AG08396 (cell line): ENCODE data around the gene SNX17.

Source experiments
- DNase-seq: peaks from one replicate; pipeline ENCODE4 v3.0.0; 2012; ENCODE audit warnings: low spot score, mixed read lengths

Gene SNX17

GRCh38 chr2:27369471-27370025 is 868 bp upstream of the SNX17 start:
- peak; percentile 84 for DNase-seq

- DNase-seq: peak; percentile 28
Observed at GRCh38 chr2:27370816-27371620, 602 bp downstream of the SNX17 start.

DNA sequence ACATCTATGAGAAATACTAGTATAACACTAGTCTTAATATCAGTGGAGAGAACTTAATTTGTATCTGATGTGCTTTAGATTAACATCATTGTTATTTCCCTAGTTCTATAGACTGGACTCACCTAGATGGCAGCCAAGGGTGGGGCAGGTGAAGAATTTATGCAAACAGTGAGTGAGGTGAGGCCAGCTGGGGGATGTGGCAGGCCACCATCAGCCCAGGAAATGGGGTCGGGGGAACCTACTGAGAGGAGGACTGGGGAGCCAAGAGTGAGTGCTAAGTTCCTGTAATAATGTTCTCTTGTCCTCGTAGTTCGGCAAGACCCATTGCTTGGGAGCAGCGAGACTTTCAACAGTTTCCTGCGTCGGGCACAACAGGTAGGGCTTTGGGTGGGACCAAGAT is 2.5 kb downstream of the SNX17 start:
- DNase-seq: no peak

DNA sequence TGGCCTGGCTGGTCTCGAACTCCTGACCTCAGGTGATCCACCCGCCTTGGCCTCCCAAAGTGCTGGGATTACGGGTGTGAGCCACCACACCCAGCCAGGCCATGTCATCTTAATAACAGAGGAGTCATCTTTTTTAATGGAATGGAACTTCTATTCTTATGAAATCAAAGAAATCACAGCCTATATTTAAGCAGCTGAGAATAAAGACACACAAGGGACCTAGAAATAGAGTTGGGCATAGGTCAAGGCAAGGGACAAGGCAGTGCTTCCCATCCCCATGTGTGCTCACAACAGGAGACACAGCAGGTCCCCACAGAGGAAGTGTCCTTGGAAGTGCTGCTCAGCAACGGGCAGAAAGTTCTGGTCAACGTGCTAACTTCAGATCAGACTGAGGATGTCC is 3.2 kb downstream of the SNX17 start:
- DNase-seq: no peak

DNA sequence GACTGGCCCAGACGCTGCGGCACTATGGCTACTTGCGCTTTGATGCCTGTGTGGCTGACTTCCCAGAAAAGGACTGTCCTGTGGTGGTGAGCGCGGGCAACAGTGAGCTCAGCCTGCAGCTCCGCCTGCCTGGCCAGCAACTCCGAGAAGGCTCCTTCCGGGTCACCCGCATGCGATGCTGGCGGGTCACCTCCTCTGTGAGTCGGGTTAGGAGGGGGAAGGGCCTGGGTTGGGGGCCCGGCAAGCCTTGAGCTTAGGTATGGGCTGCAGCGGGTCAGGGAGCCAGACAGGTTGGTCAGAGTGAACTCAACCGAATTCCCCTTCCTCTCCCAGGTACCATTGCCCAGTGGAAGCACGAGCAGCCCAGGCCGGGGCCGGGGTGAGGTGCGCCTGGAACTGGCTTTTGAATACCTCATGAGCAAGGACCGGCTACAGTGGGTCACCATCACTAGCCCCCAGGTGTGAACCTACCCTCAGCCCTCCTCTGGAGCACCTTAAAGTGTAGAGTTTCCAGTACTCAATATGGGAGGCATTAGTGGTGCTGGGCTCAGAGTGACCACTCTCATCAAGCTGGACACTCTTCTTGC is 5.2 kb downstream of the SNX17 start:
- DNase-seq: no peak

DNA sequence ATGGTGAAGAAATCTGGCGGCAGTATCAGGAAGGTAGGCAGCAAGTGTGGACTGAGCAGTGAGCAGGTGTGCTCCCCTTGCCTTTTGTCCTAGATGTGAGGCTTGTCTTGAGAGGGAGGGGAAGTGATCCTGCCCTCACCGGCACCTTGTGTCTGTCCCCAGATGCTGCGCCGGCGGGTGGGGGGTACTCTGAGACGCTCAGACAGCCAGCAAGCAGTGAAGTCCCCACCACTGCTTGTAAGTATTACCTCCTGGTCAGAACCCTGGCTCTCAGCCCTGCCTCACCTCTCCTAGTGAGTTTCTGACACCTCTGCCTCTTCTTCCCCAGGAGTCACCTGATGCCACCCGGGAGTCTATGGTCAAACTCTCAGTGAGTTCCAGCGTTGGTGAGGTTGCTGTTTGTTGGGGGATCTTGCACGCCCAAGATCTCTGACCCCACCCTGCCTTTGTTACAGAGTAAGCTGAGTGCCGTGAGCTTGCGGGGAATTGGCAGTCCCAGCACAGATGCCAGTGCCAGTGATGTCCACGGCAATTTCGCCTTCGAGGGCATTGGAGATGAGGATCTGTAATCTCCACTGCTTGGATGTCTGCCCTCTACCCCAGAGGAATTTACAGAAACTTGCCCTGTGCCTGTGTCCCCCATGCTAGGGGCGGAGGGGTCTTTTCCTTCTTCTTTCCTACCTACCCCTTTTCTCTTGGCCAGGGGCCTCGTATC is 5.9 kb downstream of the SNX17 start:
- no peak for DNase-seq

DNA sequence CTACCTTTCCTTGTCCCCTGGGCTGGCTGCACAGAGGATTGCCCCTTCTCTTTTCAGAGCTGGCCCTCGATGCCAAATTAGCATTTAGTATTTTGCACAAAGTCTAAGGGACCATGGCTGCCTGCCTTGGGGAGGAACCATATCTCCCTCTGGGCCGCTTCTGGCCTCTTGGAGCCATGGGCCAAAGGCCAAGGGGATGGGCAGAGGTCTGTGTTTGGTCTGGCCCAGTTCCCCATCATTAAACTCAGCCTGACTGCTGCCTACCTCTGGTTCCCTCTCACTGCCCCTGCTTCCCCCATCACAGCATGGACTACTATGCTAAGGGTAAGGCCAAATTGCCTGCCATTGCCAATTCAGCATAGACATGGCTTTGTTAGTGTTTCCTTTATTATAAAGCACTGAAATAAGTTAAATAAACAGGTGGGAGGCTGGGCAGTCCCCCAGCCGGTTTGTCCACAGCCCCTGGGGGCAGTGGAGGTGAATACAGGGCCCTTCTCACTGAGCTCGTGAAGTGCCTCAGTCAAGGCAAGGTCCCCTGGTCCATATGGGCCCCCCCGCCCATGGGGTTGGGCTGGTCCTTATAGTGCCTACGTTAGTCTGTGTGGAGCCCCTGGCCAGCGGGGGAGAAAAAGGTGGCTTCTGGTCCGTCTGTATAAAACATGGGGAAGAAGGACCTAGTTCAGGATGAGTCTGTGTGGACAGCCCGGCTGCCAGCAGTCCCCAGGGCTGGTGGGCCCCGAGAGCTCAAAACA is 6.6 kb downstream of the SNX17 start:
- no peak for DNase-seq

DNA sequence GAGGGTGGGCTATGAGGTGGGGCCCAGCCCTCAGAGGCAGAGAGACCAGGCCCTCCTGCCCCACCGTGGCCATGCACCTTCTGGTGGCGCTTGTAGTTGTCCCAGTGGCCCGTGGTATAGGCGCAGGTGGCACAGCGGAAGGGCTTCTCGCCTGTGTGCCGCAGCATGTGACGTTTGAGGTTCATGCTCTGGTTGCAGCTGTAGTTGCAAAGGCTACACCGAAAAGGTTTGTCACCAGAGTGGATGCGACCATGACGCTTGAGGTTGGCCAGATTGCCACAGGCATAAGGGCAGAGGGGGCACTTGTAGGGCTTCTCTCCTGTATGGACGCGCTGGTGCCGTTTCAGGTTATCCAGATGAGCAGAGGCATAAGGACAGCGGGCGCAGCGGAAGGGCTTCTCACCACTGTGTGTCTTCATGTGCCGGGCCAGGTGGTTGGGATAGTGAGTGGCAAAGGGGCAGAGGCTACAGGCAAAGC is 7.2 kb downstream of the SNX17 start:
- no peak for DNase-seq

DNA sequence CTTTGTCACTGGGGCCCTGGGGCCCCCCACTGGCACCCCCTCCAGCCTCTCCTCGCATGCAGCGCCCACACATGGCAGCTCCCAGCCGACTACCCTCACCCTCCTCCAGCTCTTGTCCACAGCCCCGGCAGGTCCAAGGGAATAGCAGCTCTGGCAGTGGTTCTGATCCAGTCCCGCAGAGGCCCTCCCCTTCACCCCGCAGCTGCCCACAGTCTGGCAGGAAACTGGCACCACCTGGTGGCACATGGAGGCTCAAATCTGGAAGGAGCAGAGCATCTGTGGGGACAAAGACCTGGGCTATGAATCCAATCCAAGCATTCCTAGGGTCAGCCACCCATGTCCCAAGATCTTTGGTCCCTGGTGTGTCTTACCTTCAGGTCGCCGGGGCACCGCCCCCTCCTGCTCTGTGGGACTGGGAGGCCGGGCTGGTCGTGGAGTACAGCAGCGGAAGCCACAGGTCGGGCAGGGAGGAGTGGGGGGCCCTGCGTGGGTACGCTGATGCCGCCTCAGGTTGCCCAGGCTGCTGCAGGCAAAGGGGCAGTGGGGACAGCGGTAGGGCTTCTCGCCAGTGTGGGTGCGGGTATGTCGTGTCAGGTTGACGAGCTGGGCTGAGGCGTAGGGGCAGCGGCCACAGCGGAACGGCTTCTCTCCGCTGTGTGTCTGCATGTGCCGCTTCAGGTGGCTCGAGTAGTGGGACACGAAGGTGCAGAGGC is 7.8 kb downstream of the SNX17 start:
- peak; percentile 29 for DNase-seq

GRCh38 chr2:27378809-27379290 is 8.4 kb downstream of the SNX17 start:
- no peak for DNase-seq

GRCh38 chr2:27379383-27379835 is 9.0 kb downstream of the SNX17 start:
- DNase-seq: no peak

- peak; percentile 57 for DNase-seq
Observed at GRCh38 chr2:27379836-27380625, 9.6 kb downstream of the SNX17 start.

GRCh38 chr2:27380626-27381545 is 10.5 kb downstream of the SNX17 start, which contains the start of gene ZNF513:
ZNF513 (minus strand) TSS chr2:27380734; CDS start chr2:27380526, 208 bp downstream.
- peak; percentile 96 for DNase-seq

- DNase-seq: no peak
Observed at GRCh38 chr2:27381577-27382181, 11.3 kb downstream of the SNX17 start.

DNA sequence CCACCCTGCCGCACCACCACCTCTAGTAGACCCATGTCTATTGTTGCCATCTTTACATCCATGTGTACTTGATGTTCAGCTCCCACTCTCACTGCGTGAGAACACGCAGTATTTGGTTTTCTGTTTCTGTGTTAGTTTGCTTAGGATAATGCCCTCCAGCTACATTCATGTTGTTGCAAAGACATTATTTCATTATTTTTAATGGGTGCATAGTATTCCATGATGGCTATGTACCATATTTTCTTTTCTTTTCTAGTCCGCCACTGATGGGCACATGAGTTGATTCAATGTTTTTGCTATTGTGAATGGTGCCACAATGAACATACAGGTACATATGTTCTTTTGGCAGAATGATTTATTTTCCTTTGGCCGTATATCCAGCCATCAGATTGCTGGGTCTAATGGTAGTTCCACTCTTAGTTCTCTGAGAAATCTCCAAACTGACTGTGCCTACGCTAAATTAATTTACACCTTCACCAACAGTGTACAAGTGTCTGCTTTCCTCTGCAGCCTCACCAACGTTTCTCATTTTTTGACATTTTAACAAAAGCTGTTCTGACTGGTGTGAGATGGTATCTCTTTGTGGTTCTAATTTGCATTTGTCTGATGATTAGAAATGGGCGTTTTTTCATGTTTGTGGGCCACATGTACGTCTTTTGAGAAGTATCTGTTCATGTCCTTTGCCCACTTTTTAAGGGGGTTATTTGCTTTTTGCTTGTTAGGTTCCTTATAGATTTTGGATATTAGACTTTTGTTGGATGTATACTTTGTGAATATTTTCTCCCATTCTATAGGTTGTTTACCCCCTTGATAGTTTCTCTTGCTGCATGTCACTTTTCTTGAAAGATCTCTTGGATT is 20.6 kb downstream of the SNX17 start:
- no peak for DNase-seq

- no peak for DNase-seq
Observed at GRCh38 chr2:27393225-27393624, 22.8 kb downstream of the SNX17 start.

- no peak for DNase-seq
Observed at GRCh38 chr2:27398962-27399361, 28.5 kb downstream of the SNX17 start.
